Loucy (cell line): ENCODE results near the gene FGFR3.

Experiments
- EZH2phosphoT487 ChIP-seq: fragments of 200-600 bp; IDR thresholded peaks from 2 replicates; pipeline ENCODE4 v1.6.1; 2018; ENCODE audit warnings: antibody characterized with exemption, mild to moderate bottlenecking, moderate library complexity, borderline replicate concordance
- TF ChIP-seq, protein P1 (sequence below): fragments of 200-600 bp; sonication (generic); conservative IDR thresholded peaks from 2 replicates; pipeline ENCODE4 v1.5.1; 2014; ENCODE audit warnings: mild to moderate bottlenecking, antibody characterized with exemption, low read length

DNA sequence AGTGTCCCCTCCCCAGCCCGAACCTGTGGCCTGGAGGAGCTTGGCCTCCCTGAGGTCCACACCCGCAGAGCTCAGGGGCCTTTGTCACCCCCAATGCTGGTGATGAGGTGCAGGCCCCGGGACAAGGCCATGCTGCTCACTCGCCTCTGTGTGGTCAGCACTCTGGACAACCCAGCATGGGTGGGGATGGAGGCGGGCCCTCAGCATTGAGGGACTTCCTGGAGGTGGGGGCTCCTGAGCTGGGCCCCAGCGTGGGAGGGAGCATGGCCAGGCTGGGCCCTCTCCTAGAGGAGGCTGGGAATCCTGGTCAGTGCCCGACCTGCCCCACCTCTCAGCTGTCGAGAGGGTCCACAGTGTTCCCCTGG lies 41.2 kb upstream of the FGFR3 start:
- TF ChIP-seq, protein P1, sequence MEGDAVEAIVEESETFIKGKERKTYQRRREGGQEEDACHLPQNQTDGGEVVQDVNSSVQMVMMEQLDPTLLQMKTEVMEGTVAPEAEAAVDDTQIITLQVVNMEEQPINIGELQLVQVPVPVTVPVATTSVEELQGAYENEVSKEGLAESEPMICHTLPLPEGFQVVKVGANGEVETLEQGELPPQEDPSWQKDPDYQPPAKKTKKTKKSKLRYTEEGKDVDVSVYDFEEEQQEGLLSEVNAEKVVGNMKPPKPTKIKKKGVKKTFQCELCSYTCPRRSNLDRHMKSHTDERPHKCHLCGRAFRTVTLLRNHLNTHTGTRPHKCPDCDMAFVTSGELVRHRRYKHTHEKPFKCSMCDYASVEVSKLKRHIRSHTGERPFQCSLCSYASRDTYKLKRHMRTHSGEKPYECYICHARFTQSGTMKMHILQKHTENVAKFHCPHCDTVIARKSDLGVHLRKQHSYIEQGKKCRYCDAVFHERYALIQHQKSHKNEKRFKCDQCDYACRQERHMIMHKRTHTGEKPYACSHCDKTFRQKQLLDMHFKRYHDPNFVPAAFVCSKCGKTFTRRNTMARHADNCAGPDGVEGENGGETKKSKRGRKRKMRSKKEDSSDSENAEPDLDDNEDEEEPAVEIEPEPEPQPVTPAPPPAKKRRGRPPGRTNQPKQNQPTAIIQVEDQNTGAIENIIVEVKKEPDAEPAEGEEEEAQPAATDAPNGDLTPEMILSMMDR: no peak
- TF ChIP-seq EZH2phosphoT487: no peak
